Coronary artery (tissue), 2 donors: ENCODE measurements around the gene UBE3B.

Experiments used
- DNase-seq: peaks from one replicate; pipeline ENCODE4 v3.0.0-alpha.2; 2017; ENCODE audit warnings: low spot score
- H3K27ac ChIP-seq, 2 donors: fragments of 200-600 bp; sonication (generic); one replicate each; pipeline ENCODE4 v1.5.1; 2016 to 2019
- H3K4me3 ChIP-seq: fragments of 200-600 bp; sonication (generic); 2 replicates; pipeline ENCODE4 v1.5.1; 2016; ENCODE audit warnings: mild to moderate bottlenecking, moderate library complexity
- CTCF ChIP-seq: fragments of 200-600 bp; sonication (generic); IDR thresholded peaks from one replicate; pipeline ENCODE4 v1.5.1; 2019; ENCODE audit warnings: antibody characterized with exemption

Gene UBE3B

GRCh38 chr12:109510196-109510595 is 32.8 kb downstream of the UBE3B start:
- TF ChIP-seq CTCF = no peak
- no peak overlapping the region for H3K27ac ChIP-seq

GRCh38 chr12:109512608-109513007 is 35.2 kb downstream of the UBE3B start:
- no peak for DNase-seq
- H3K4me3 ChIP-seq = no peak overlapping the region
- TF ChIP-seq CTCF = no peak
- no peak overlapping the region for H3K27ac ChIP-seq

More at GRCh38 chr12:109510196-109510595, 32.8 kb downstream of the UBE3B start:
- no peak for DNase-seq
- no peak overlapping the region for H3K4me3 ChIP-seq

GRCh38 chr12:109513051-109513450 is 35.6 kb downstream of the UBE3B start:
- Histone ChIP-seq H3K4me3 (no peak overlapping the region), H3K27ac (no peak overlapping the region)
- no peak for TF ChIP-seq CTCF
- no peak for DNase-seq

- H3K4me3 ChIP-seq = no peak overlapping the region
- TF ChIP-seq CTCF = no peak
- no peak for DNase-seq
- H3K27ac ChIP-seq = no peak overlapping the region
Observed at GRCh38 chr12:109513977-109514376, 36.5 kb downstream of the UBE3B start.

- Histone ChIP-seq H3K4me3 (no peak overlapping the region), H3K27ac (no peak overlapping the region)
- TF ChIP-seq CTCF = no peak
- peak; percentile 35 for DNase-seq
Observed at GRCh38 chr12:109517619-109518018, 40.2 kb downstream of the UBE3B start.

GRCh38 chr12:109518820-109519665 is 41.6 kb downstream of the UBE3B start:
- DNase-seq = no peak
- Histone ChIP-seq H3K27ac (peak overlapping the region in 1 of 2 donors; percentile 60), H3K4me3 (no peak overlapping the region)
- TF ChIP-seq CTCF = peak; percentile 67

GRCh38 chr12:109519787-109520186 is 42.4 kb downstream of the UBE3B start:
- peak overlapping the region in 1 of 2 donors; percentile 60 for H3K27ac ChIP-seq
- no peak for DNase-seq
- no peak for TF ChIP-seq CTCF
- H3K4me3 ChIP-seq = no peak overlapping the region
